Panc1 (cell line): ENCODE results near the gene KRTAP1-4. TPM values are rescaled to one million over a fixed set of nuclear protein-coding genes. Genes with fewer than 3 reads are reported as not detected.

Source experiments
- ATAC-seq: fragments of 200-7000 bp; cut with Tn5 transposase; 2 replicates; pipeline ENCODE4 v1.9.1; 2020; ENCODE audit warnings: mild to moderate bottlenecking, moderate library complexity
- BruUV-seq: library from RNA; stranded (reverse); fragments of 400-500 nt; replicated peaks from 2 replicates; lab custom pipeline; 2021; lab: Mats Ljungman, UMichigan
- CTCF ChIA-PET: fragments of 300-600 bp; sonication (Branson Sonifier 250); formaldehyde crosslinking; loops from one replicate; lab custom pipeline; 2022; ENCODE audit warnings: antibody characterized with exemption; lab: Charles Lee
- POLR2A ChIA-PET: fragments of 300-600 bp; sonication (Branson Sonifier 250); formaldehyde crosslinking; loops from one replicate; lab custom pipeline; 2022; ENCODE audit warnings: antibody characterized with exemption; lab: Charles Lee
- DNase-seq: peaks from one replicate; pipeline ENCODE4 v3.0.0-alpha.2; 2010; ENCODE audit warnings: low read depth, low spot score
- H3K27ac ChIP-seq: 2 replicates; pipeline ENCODE4 v1.5.1; 2011; ENCODE audit warnings: mild to moderate bottlenecking, low read length, inconsistent platforms
- H3K27me3 ChIP-seq: fragments of 200-500 bp; sonication (Bioruptor generic); 2 replicates; pipeline ENCODE4 v1.6.0; 2014; ENCODE audit warnings: low read length, inconsistent platforms; ENCODE audit not compliant: control insufficient read depth, insufficient read depth
- H3K36me3 ChIP-seq: fragments of 200-500 bp; sonication (Bioruptor generic); 2 replicates; pipeline ENCODE4 v1.5.1; 2014; ENCODE audit warnings: inconsistent platforms, mild to moderate bottlenecking, low read length, moderate library complexity; ENCODE audit not compliant: control insufficient read depth, insufficient read depth
- H3K4me1 ChIP-seq: 2 replicates; pipeline ENCODE4 v1.5.1; 2011; ENCODE audit warnings: inconsistent platforms, mild to moderate bottlenecking, low read length, moderate library complexity; ENCODE audit not compliant: control insufficient read depth, insufficient read depth
- H3K4me3 ChIP-seq, 2 experiments: 2 replicates each; pipeline ENCODE4 v1.5.1; 2011 to 2012; ENCODE audit warnings: low read depth in 2 of 2, low read length in 2 of 2, mild to moderate bottlenecking in 2 of 2, inconsistent platforms in 1 of 2, moderate library complexity in 1 of 2
- H3K9me3 ChIP-seq: fragments of 200-500 bp; sonication (Bioruptor generic); 2 replicates; pipeline ENCODE4 v1.5.1; 2014; ENCODE audit warnings: low read depth, mild to moderate bottlenecking, inconsistent platforms, low read length, moderate library complexity; ENCODE audit not compliant: control insufficient read depth, insufficient read depth
- CTCF ChIP-seq: fragments of 450-650 bp; IDR thresholded peaks from 2 replicates; pipeline ENCODE4 v1.5.1; 2017; ENCODE audit warnings: mild to moderate bottlenecking
- POLR2AphosphoS5 ChIP-seq: IDR thresholded peaks from 2 replicates; pipeline ENCODE4 v1.6.1; 2012; ENCODE audit warnings: mild to moderate bottlenecking, low read depth, low read length, moderate library complexity
- REST ChIP-seq, 2 experiments: IDR thresholded peaks; 2 replicates each; pipeline ENCODE4 v1.6.1; 2011 to 2012; ENCODE audit warnings: low read depth in 2 of 2, control low read depth in 1 of 2, low read length in 1 of 2, mild to moderate bottlenecking in 1 of 2, moderate library complexity in 1 of 2; ENCODE audit not compliant: insufficient read depth in 1 of 2
- SIN3A ChIP-seq: IDR thresholded peaks from 2 replicates; pipeline ENCODE4 v1.6.1; 2012; ENCODE audit warnings: low read depth, mild to moderate bottlenecking, low read length, moderate library complexity, borderline replicate concordance; ENCODE audit not compliant: insufficient read depth
- TCF7L2 ChIP-seq: IDR thresholded peaks from 2 replicates; pipeline ENCODE4 v1.6.1; 2011; ENCODE audit warnings: mild to moderate bottlenecking, low read depth, low read length, inconsistent platforms
- in situ Hi-C: cut with HindIII; loops from 2 replicates; pipeline ENCODE4 v1.10.0; 2016; ENCODE audit warnings: low sequenced_read_pairs, low pct_unique_long_range_greater_than_20kb
- intact Hi-C: fragments of 100-400 bp; cut with micrococcal nuclease; formaldehyde crosslinking; loops from one replicate; pipeline ENCODE4 v1.10.0; 2022; ENCODE audit not compliant: unreplicated experiment
- total RNA-seq: library from RNA; stranded (reverse); gene quantifications from one replicate; pipeline ENCODE4 v1.2.1, GENCODE V29; 2021; ENCODE audit not compliant: unreplicated experiment

The KRTAP1-4 gene
- total RNA-seq, 1 experiment from 2014 or later = not detected

- no TSS peak for BruUV-seq
- in situ Hi-C loops = no loop called here
- no peaks in the 10 kb centered on the region for H3K4me1 ChIP-seq
- no peak for TF ChIP-seq TCF7L2
- no peak for TF ChIP-seq SIN3A
- TF ChIP-seq REST (IDR thresholded peaks at IDR 0.05; ENCODE audit: insufficient read depth in 1 of 2, low read depth in 2 of 2, low read length in 1 of 2) = no peak
- TF ChIP-seq CTCF = no peak
- no peak for TF ChIP-seq POLR2AphosphoS5
- H3K9me3 ChIP-seq = no peaks in the 10 kb centered on the region
- CTCF ChIA-PET = no interaction called here
- DNase-seq = no peak
- intact Hi-C loops = no loop called here
- no peaks in the 10 kb centered on the region for H3K36me3 ChIP-seq
- POLR2A ChIA-PET = interaction anchor here (0.6 kb wide), 1 partner anchor 44 kb away, joined by 5 read pairs; no protein-coding TSS in a partner anchor
- H3K27me3 ChIP-seq = peaks cover under 1% of the 10 kb centered on the region; the same call in 1 of the 2 replicates
- no peak overlapping the region for H3K4me3 ChIP-seq
- no peak for ATAC-seq
- H3K27ac ChIP-seq = no peak overlapping the region
These were observed 11.5 kb downstream of the KRTAP1-4 start for GRCh38 chr17:41018541-41018940.

DNA sequence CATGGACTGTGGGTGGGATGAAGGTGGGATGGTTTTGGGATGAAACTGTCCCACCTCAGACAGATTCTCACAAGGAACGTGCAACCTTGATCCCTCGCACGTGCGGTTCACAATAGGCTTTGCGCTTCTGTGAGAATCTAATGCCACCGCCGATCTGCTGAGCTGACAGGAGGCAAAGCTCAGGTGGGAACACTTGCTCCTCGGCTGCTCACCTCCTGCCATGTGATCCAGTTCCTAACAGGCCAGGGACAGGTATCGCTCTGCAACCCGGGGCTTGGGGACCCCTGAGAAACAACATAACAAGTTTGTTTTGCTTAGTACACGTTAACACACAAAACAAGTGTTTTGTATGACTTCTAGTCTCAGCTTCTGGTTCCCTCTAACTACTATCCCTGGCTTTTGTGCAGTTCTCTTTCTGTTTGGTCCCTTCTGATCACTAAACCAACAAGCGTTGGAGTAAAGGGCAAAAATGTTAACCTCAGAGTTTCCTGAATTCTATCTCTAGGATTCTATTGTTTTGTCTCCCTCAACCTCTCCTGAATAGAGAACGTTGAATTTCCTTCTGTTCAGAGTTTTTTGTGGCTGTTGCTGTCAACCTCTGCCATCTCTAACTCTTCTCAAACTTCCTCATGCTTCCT is 13.3 kb downstream of the KRTAP1-4 start:
- H3K27me3 ChIP-seq = no peaks in the 10 kb centered on the region; the same call in 1 of the 2 replicates
- no TSS peak for BruUV-seq
- no peaks in the 10 kb centered on the region for H3K36me3 ChIP-seq
- H3K27ac ChIP-seq = no peak overlapping the region
- ChIA-PET POLR2A (no interaction called here), CTCF (no interaction called here)
- in situ Hi-C loops = no loop called here
- no peaks in the 10 kb centered on the region for H3K4me1 ChIP-seq
- no peak for TF ChIP-seq SIN3A
- TF ChIP-seq CTCF = no peak
- TF ChIP-seq REST (IDR thresholded peaks at IDR 0.05; ENCODE audit: insufficient read depth in 1 of 2, low read depth in 2 of 2, low read length in 1 of 2) = no peak
- TF ChIP-seq POLR2AphosphoS5 = no peak
- TF ChIP-seq TCF7L2 = no peak
- intact Hi-C loops = no loop called here
- no peak overlapping the region for H3K4me3 ChIP-seq
- H3K9me3 ChIP-seq = no peaks in the 10 kb centered on the region
- DNase-seq (no peak), ATAC-seq (no peak)
